Astrocyte (in vitro differentiated cells and primary cell): ENCODE data around the gene RPS21. TPM values are rescaled to one million over a fixed set of nuclear protein-coding genes. Genes with fewer than 3 reads are reported as not detected.

Experiments used
- DNase-seq: peaks from one replicate; pipeline ENCODE4 v3.0.0-alpha.2; 2010; ENCODE audit warnings: low read depth
- FAIRE-seq: peaks from 2 replicates; lab custom pipeline; 2011; peaks lifted over from hg19 to GRCh38; lab: Jason Lieb, UNC
- H2AFZ ChIP-seq: 2 replicates; pipeline ENCODE4 v1.6.0; 2012; ENCODE audit warnings: low read depth, low read length, inconsistent platforms
- H3K27ac ChIP-seq: 2 replicates; pipeline ENCODE4 v1.5.1; 2011; ENCODE audit warnings: low read depth, low read length, inconsistent platforms
- H3K27me3 ChIP-seq: 2 replicates; pipeline ENCODE4 v1.6.0; 2011; ENCODE audit warnings: low read length, inconsistent platforms; ENCODE audit not compliant: insufficient read depth
- H3K36me3 ChIP-seq: 2 replicates; pipeline ENCODE4 v1.5.1; 2011; ENCODE audit warnings: low read length, inconsistent platforms; ENCODE audit not compliant: insufficient read depth
- H3K4me1 ChIP-seq: 2 replicates; pipeline ENCODE4 v1.5.1; 2011; ENCODE audit warnings: low read length, inconsistent platforms; ENCODE audit not compliant: insufficient read depth
- H3K4me2 ChIP-seq: 2 replicates; pipeline ENCODE4 v1.6.0; 2012; ENCODE audit warnings: low read length, inconsistent platforms
- H3K4me3 ChIP-seq: 2 replicates; pipeline ENCODE4 v1.5.1; 2011; ENCODE audit warnings: low read depth, mild to moderate bottlenecking, low read length, inconsistent platforms; ENCODE audit not compliant: insufficient read depth
- H3K79me2 ChIP-seq: 2 replicates; pipeline ENCODE4 v1.6.0; 2012; ENCODE audit warnings: mild to moderate bottlenecking, low read length, inconsistent platforms; ENCODE audit not compliant: insufficient read depth
- H3K9ac ChIP-seq: 2 replicates; pipeline ENCODE4 v1.6.0; 2012; ENCODE audit warnings: mild to moderate bottlenecking, low read length, inconsistent platforms
- H3K9me3 ChIP-seq: 2 replicates; pipeline ENCODE4 v1.5.1; 2012; ENCODE audit warnings: low read depth, mild to moderate bottlenecking, low read length, inconsistent platforms; ENCODE audit not compliant: insufficient read depth
- H4K20me1 ChIP-seq: 2 replicates; pipeline ENCODE4 v1.6.0; 2012; ENCODE audit warnings: low read length, inconsistent platforms; ENCODE audit not compliant: insufficient read depth
- H3K27ac Mint-ChIP-seq: one replicate; pipeline ENCODE4 v1.8.0; 2021; ENCODE audit warnings: mild to moderate bottlenecking, mixed read lengths; ENCODE audit not compliant: unreplicated experiment
- H3K27me3 Mint-ChIP-seq: one replicate; pipeline ENCODE4 v1.8.0; 2021; ENCODE audit warnings: low read depth, mixed read lengths; ENCODE audit not compliant: unreplicated experiment
- H3K36me3 Mint-ChIP-seq: one replicate; pipeline ENCODE4 v1.8.0; 2021; ENCODE audit warnings: low read depth, mixed read lengths; ENCODE audit not compliant: unreplicated experiment
- H3K4me1 Mint-ChIP-seq: one replicate; pipeline ENCODE4 v1.8.0; 2021; ENCODE audit warnings: low read depth, mixed read lengths; ENCODE audit not compliant: unreplicated experiment
- H3K4me3 Mint-ChIP-seq: one replicate; pipeline ENCODE4 v1.8.0; 2021; ENCODE audit warnings: mild to moderate bottlenecking, moderate library complexity, mixed read lengths; ENCODE audit not compliant: unreplicated experiment
- H3K9me3 Mint-ChIP-seq: one replicate; pipeline ENCODE4 v1.8.0; 2021; ENCODE audit warnings: mild to moderate bottlenecking, mixed read lengths; ENCODE audit not compliant: unreplicated experiment
- CTCF ChIP-seq: IDR thresholded peaks from 2 replicates; pipeline ENCODE4 v1.5.1; 2011; ENCODE audit warnings: low read depth, mild to moderate bottlenecking, inconsistent platforms, low read length, moderate library complexity; ENCODE audit not compliant: insufficient read depth
- EZH2 ChIP-seq: IDR thresholded peaks from 2 replicates; pipeline ENCODE4 v1.6.1; 2012; ENCODE audit warnings: mild to moderate bottlenecking, low read length, inconsistent platforms; ENCODE audit not compliant: insufficient read depth
- total RNA-seq: library from RNA; stranded (reverse); gene quantifications from 2 replicates; pipeline ENCODE4 v1.2.1, GENCODE V29; 2021

RPS21 gene
- total RNA-seq, 1 donor from 2014 or later: 1,251 TPM

- Histone ChIP-seq H3K9me3 (no peaks in the 10 kb centered on the region), H3K27me3 (no peaks in the 10 kb centered on the region), H3K79me2 (peaks cover 33% of the 10 kb centered on the region), H3K27ac (no peak overlapping the region), H4K20me1 (peaks cover 40% of the 10 kb centered on the region), H3K9ac (no peak overlapping the region), H3K36me3 (peaks cover 17% of the 10 kb centered on the region), H2AFZ (no peak overlapping the region), H3K4me1 (peaks cover 12% of the 10 kb centered on the region), H3K4me3 (no peak overlapping the region), H3K4me2 (no peak overlapping the region)
- FAIRE-seq: no peak
- no peaks in the 10 kb centered on the region for H3K27me3 Mint-ChIP-seq
- H3K9me3 Mint-ChIP-seq: no peaks in the 10 kb centered on the region
- H3K4me3 Mint-ChIP-seq: no peak overlapping the region
- TF ChIP-seq EZH2: no peak
- no peak for TF ChIP-seq CTCF
- peaks cover 4% of the 10 kb centered on the region for H3K36me3 Mint-ChIP-seq
- no peak for DNase-seq
- peaks cover 10% of the 10 kb centered on the region for H3K4me1 Mint-ChIP-seq
- peak overlapping the region; percentile 41 for H3K27ac Mint-ChIP-seq
These were observed 4.5 kb downstream of the RPS21 start for GRCh38 chr20:62391165-62392076.

- Histone ChIP-seq H4K20me1 (peaks cover 40% of the 10 kb centered on the region), H3K9me3 (no peaks in the 10 kb centered on the region), H3K4me2 (no peak overlapping the region), H3K36me3 (peaks cover 17% of the 10 kb centered on the region), H3K9ac (no peak overlapping the region), H3K4me1 (peaks cover 12% of the 10 kb centered on the region), H2AFZ (no peak overlapping the region), H3K27ac (no peak overlapping the region), H3K4me3 (no peak overlapping the region), H3K79me2 (peaks cover 28% of the 10 kb centered on the region), H3K27me3 (no peaks in the 10 kb centered on the region)
- Mint-ChIP-seq H3K4me3 (no peak overlapping the region), H3K9me3 (no peaks in the 10 kb centered on the region), H3K36me3 (peaks cover 4% of the 10 kb centered on the region), H3K4me1 (peaks cover 10% of the 10 kb centered on the region), H3K27ac (peak overlapping the region; percentile 41), H3K27me3 (no peaks in the 10 kb centered on the region)
- DNase-seq (no peak), FAIRE-seq (no peak)
- TF ChIP-seq EZH2 (no peak), CTCF (no peak)
These were observed 5.1 kb downstream of the RPS21 start for GRCh38 chr20:62392077-62392418.
